Omental fat pad (tissue), 4 donors: ENCODE results near the gene BABAM1. TPM values are rescaled to one million over a fixed set of nuclear protein-coding genes. Genes with fewer than 3 reads are reported as not detected.
"Not testable (repeated sequence)": the region's sequence is repeated elsewhere in the genome, so short reads cannot be mapped to it uniquely, and the experiment has no call there.

Experiments
- ATAC-seq: fragments of 150-250 bp; one replicate; pipeline ENCODE4 v1.9.1; 2016; ENCODE audit warnings: mild to moderate bottlenecking, moderate library complexity; ENCODE audit not compliant: low FRiP score
- DNase-seq: peaks from one replicate; pipeline ENCODE4 v3.0.0-alpha.2; 2019; ENCODE audit warnings: low spot score
- CTCF ChIP-seq, 3 donors: fragments of 450-650 bp; IDR thresholded peaks; one replicate each; pipeline ENCODE4 v1.5.1; 2016 to 2017; ENCODE audit warnings: antibody characterized with exemption in 3 of 3, mild to moderate bottlenecking in 3 of 3, moderate library complexity in 2 of 3
- total RNA-seq, 4 donors: library from RNA; depleted of rRNA; stranded (reverse); fragments of >200 nt; gene quantifications; one replicate each; pipeline ENCODE4 v1.1.0, GENCODE V29; 2016

Gene BABAM1
- total RNA-seq, 4 donors from 2014 or later: 46.0 to 62.1 (median 59.1) TPM

GRCh38 chr19:17286263-17286662, 19.0 kb downstream of the BABAM1 start:
- ATAC-seq (no peak), DNase-seq (no peak)
- no peak for TF ChIP-seq CTCF (IDR thresholded peaks at IDR 0.05)

GRCh38 chr19:17286752-17287151, 19.5 kb downstream of the BABAM1 start:
- TF ChIP-seq CTCF (IDR thresholded peaks at IDR 0.05): no peak
- DNase-seq (no peak), ATAC-seq (no peak)

GRCh38 chr19:17289489-17289888, 22.2 kb downstream of the BABAM1 start:
- no peak for ATAC-seq
- DNase-seq: no peak
- no peak for TF ChIP-seq CTCF (IDR thresholded peaks at IDR 0.05)

GRCh38 chr19:17292301-17293074, 25.2 kb downstream of the BABAM1 start:
- DNase-seq (peak; percentile 68), ATAC-seq (peak; percentile 93)
- TF ChIP-seq CTCF (IDR thresholded peaks at IDR 0.05): no peak

GRCh38 chr19:17293605-17294004, 26.4 kb downstream of the BABAM1 start:
- DNase-seq: no peak
- no peak for TF ChIP-seq CTCF (IDR thresholded peaks at IDR 0.05)
- ATAC-seq: no peak

GRCh38 chr19:17294051-17294891, 27.0 kb downstream of the BABAM1 start:
- TF ChIP-seq CTCF (IDR thresholded peaks at IDR 0.05): no peak
- no peak for ATAC-seq
- DNase-seq: no peak

GRCh38 chr19:17295551-17295950, 28.3 kb downstream of the BABAM1 start:
- not testable (repeated sequence) for DNase-seq, ATAC-seq
